Stimulated activated CD4-positive, alpha-beta T cell treated with anti-CD3 and anti-CD28 coated beads, Interleukin-1b, Interleukin-23, amount 100 ng/mL, for 48 hours (primary cell): ENCODE results near the gene FRK.

Experiments used
- DNase-seq: peaks from one replicate; pipeline ENCODE4 v3.0.0-alpha.2; 2020

FRK gene

GRCh38 chr6:116033687-116034303 is 26.9 kb downstream of the FRK start:
- DNase-seq: no peak

GRCh38 chr6:116030770-116031169 is 29.9 kb downstream of the FRK start:
- no peak for DNase-seq

GRCh38 chr6:116029535-116029934 is 31.2 kb downstream of the FRK start:
- no peak for DNase-seq

- DNase-seq: no peak
Observed at GRCh38 chr6:116028233-116028632, 32.5 kb downstream of the FRK start.

GRCh38 chr6:116027801-116028200 is 32.9 kb downstream of the FRK start:
- no peak for DNase-seq

GRCh38 chr6:116025405-116025804 is 35.3 kb downstream of the FRK start:
- DNase-seq: no peak

GRCh38 chr6:116022841-116023445 is 37.7 kb downstream of the FRK start:
- DNase-seq: no peak

- no peak for DNase-seq
Observed at GRCh38 chr6:116020738-116021137, 40.0 kb downstream of the FRK start.

- DNase-seq: no peak
Observed at GRCh38 chr6:116019428-116019827, 41.3 kb downstream of the FRK start.

GRCh38 chr6:116018976-116019375 is 41.7 kb downstream of the FRK start:
- DNase-seq: no peak

- DNase-seq: no peak
Observed at GRCh38 chr6:116017546-116018295, 43.0 kb downstream of the FRK start.

GRCh38 chr6:116016846-116017545 is 43.7 kb downstream of the FRK start:
- no peak for DNase-seq

- no peak for DNase-seq
Observed at GRCh38 chr6:116015983-116016382, 44.7 kb downstream of the FRK start.

- no peak for DNase-seq
Observed at GRCh38 chr6:116015561-116015960, 45.1 kb downstream of the FRK start.

GRCh38 chr6:116012951-116013350 is 47.7 kb downstream of the FRK start:
- DNase-seq: no peak

GRCh38 chr6:116012471-116012949 is 48.2 kb downstream of the FRK start:
- no peak for DNase-seq

- DNase-seq: peak; percentile 77
Observed at GRCh38 chr6:116011520-116011919, 49.2 kb downstream of the FRK start.

GRCh38 chr6:116010790-116011401 is 49.8 kb downstream of the FRK start:
- DNase-seq: peak; percentile 29

- DNase-seq: no peak
Observed at GRCh38 chr6:116010386-116010785, 50.3 kb downstream of the FRK start.

GRCh38 chr6:116008470-116009243 is 52.0 kb downstream of the FRK start:
- DNase-seq: no peak

GRCh38 chr6:116004841-116005815 is 55.6 kb downstream of the FRK start:
- DNase-seq: no peak
